ENCODE results near the gene PITHD1.
"Not testable (repeated sequence)": the region's sequence is repeated elsewhere in the genome, so short reads cannot be mapped to it uniquely, and the experiment has no call there.

The PITHD1 gene

GRCh38 chr1:23777979-23778814, at the start of gene PITHD1:
Gene PITHD1, plus strand, starts transcription at chr1:23778418. Its CDS starts 98 bp downstream, at chr1:23778516.
- TF ChIP-seq, protein P1, sequence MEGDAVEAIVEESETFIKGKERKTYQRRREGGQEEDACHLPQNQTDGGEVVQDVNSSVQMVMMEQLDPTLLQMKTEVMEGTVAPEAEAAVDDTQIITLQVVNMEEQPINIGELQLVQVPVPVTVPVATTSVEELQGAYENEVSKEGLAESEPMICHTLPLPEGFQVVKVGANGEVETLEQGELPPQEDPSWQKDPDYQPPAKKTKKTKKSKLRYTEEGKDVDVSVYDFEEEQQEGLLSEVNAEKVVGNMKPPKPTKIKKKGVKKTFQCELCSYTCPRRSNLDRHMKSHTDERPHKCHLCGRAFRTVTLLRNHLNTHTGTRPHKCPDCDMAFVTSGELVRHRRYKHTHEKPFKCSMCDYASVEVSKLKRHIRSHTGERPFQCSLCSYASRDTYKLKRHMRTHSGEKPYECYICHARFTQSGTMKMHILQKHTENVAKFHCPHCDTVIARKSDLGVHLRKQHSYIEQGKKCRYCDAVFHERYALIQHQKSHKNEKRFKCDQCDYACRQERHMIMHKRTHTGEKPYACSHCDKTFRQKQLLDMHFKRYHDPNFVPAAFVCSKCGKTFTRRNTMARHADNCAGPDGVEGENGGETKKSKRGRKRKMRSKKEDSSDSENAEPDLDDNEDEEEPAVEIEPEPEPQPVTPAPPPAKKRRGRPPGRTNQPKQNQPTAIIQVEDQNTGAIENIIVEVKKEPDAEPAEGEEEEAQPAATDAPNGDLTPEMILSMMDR (conservative IDR thresholded peaks at IDR 0.05): no peak
- peak; percentile 89 for TF ChIP-seq ZFX (IDR thresholded peaks at IDR 0.05)
- peak within 1 kb of the TSS; percentile 88 for H3K27ac ChIP-seq

DNA sequence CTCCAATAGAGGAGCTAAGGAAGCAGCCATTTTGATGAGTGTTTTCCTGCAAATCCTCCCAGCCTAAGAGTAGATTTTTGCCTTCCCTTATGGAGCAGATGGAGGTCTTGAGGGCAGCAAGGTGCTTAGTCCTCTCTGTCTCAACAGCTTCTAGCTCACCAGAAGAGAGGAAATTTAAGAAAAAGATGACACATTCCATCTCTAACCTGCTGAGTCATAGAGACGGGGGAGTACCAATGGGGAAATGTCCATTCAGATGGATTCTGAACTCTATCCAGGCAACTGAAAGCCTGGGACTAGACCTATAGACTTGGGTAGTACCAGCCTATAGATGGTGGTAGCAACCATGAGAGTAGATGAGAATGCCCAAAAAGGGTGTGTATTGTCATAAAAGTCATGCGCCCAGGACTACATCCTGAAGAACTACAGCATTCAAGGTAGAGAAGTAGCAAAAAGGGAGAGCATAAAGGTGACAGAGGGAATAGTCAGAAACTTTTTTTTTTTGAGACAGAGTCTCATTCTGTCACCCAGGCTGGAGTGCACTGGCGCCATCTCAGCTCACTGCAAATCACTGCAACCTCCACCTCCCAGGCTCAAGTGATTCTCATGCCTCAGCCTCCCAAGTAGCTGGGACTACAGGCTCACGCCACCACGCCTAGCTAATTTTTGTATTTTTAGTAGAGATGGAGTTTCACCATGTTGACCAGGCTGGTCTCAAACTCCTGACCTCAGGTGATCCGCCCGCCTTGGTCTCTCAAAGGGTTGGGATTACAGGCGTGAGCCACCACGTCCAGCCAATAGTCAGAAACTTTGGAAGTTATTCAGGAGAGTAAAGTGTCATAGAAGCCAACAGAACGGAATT, 45.6 kb upstream of the PITHD1 start:
- TF ChIP-seq, protein P1 (conservative IDR thresholded peaks at IDR 0.05): no peak
- no peak for TF ChIP-seq ZFX (IDR thresholded peaks at IDR 0.05)
- no peak overlapping the region for H3K27ac ChIP-seq

- H3K27ac ChIP-seq: not testable (repeated sequence)
Observed at GRCh38 chr1:23733281-23733680, 44.9 kb upstream of the PITHD1 start.

- H3K27ac ChIP-seq: no peak overlapping the region
- TF ChIP-seq, protein P1 (conservative IDR thresholded peaks at IDR 0.05): no peak
- no peak for TF ChIP-seq ZFX (IDR thresholded peaks at IDR 0.05)
Observed at GRCh38 chr1:23736437-23737134, 41.6 kb upstream of the PITHD1 start.

DNA sequence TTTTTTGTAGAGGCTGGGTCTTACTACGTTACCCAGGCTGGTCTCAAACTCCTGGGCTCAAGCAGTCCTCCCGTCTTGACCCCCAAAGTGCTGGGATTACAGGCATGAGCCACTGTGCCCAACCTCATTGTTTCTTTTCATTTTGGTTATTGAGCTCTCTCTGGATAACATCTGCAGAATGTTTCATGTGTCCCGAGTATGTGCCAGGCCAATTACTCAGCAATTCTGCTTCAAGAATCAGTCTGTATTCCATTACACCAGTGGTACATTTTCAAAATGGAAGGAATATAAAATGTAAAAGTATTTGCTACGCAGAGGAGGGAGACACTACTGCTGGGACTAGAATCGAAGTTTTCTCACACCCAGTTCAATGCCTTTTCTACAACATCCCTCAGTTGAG, 36.6 kb upstream of the PITHD1 start:
- no peak overlapping the region for H3K27ac ChIP-seq
- no peak for TF ChIP-seq ZFX (IDR thresholded peaks at IDR 0.05)
- TF ChIP-seq, protein P1 (conservative IDR thresholded peaks at IDR 0.05): no peak

- peak overlapping the region; percentile 99 for H3K27ac ChIP-seq
- TF ChIP-seq, protein P1 (conservative IDR thresholded peaks at IDR 0.05): no peak
- no peak for TF ChIP-seq ZFX (IDR thresholded peaks at IDR 0.05)
Observed at GRCh38 chr1:23742670-23743286, 35.4 kb upstream of the PITHD1 start.
